Measurements from ENCODE around the gene PPP2R3C. TPM values are rescaled to one million over a fixed set of nuclear protein-coding genes. Genes with fewer than 3 reads are reported as not detected.

Gene PPP2R3C
- total RNA-seq: 10 to 100 TPM; 14.6 to 26.2 (median 21.1) TPM

GRCh38 chr14:35121887-35122695 lies at the start of gene PPP2R3C, which contains the start of gene PRORP:
Gene PPP2R3C, minus strand, starts transcription at chr14:35121990. Its CDS starts 31 bp downstream, at chr14:35121959.
Gene PRORP, plus strand, starts transcription at chr14:35122552. Its CDS starts 694 bp downstream, at chr14:35123246.
- Histone ChIP-seq H3K27ac (peak within 1 kb of the TSS; percentile 93 to 97 (median 96)), H3K4me3 (peak within 1 kb of the TSS; percentile 53 to 82 (median 71)), H3K36me3 (peaks cover 0 to 8% (median 0%) of the 10 kb centered on the region in 4 donors), H3K4me1 (peaks cover 17 to 37% (median 25%) of the 10 kb centered on the region in 4 donors), H3K27me3 (no peaks in the 10 kb centered on the region), H3K9me3 (no peaks in the 10 kb centered on the region)
- peak; percentile 96 for DNase-seq
- TF ChIP-seq POLR2AphosphoS5 (IDR thresholded peaks at IDR 0.05): peak; percentile 66 to 88
- TF ChIP-seq POLR2A (IDR thresholded peaks at IDR 0.05): peak in 2 of 4 donors; percentile 65 to 84
- TF ChIP-seq EP300 (IDR thresholded peaks at IDR 0.05): peak in 2 of 4 donors; percentile 28 to 34
- no peak for TF ChIP-seq CTCF (IDR thresholded peaks at IDR 0.05)
- WGBS, 2 donors: 0% methylated on average over 51 to 57 of the region's 57 CpGs
- peak; percentile 95 to 98 for ATAC-seq (ENCODE audit: low FRiP score in 2 of 2)

GRCh38 chr14:35167496-35167895 lies 45.7 kb upstream of the PPP2R3C start:
- DNase-seq: no peak
- no peak for TF ChIP-seq CTCF (IDR thresholded peaks at IDR 0.05)
- no peak for TF ChIP-seq POLR2A (IDR thresholded peaks at IDR 0.05)
- no peak for TF ChIP-seq EP300 (IDR thresholded peaks at IDR 0.05)
- TF ChIP-seq POLR2AphosphoS5 (IDR thresholded peaks at IDR 0.05): no peak
- 87 to 89% methylated on average over 3 of the region's 3 CpGs for WGBS, 2 donors

GRCh38 chr14:35164849-35165248 lies 43.1 kb upstream of the PPP2R3C start:
- no peak for DNase-seq
- WGBS, 2 donors: 68 to 75% methylated on average over 5 of the region's 5 CpGs
- H3K36me3 ChIP-seq: no peaks in the 10 kb centered on the region
- TF ChIP-seq POLR2AphosphoS5 (IDR thresholded peaks at IDR 0.05) (no peak), CTCF (IDR thresholded peaks at IDR 0.05) (no peak), EP300 (IDR thresholded peaks at IDR 0.05) (no peak), POLR2A (IDR thresholded peaks at IDR 0.05) (no peak)
- no peak for ATAC-seq (ENCODE audit: low FRiP score in 2 of 2)
- H3K27ac ChIP-seq: no peak overlapping the region
- H3K9me3 ChIP-seq: no peaks in the 10 kb centered on the region
- no peak overlapping the region for H3K4me3 ChIP-seq
- no peaks in the 10 kb centered on the region for H3K27me3 ChIP-seq
- H3K4me1 ChIP-seq: peaks cover 0 to 14% (median 5%) of the 10 kb centered on the region in 4 donors

More at GRCh38 chr14:35167496-35167895, 45.7 kb upstream of the PPP2R3C start:
- Histone ChIP-seq H3K9me3 (no peaks in the 10 kb centered on the region), H3K4me3 (no peak overlapping the region), H3K27ac (no peak overlapping the region), H3K4me1 (no peaks in the 10 kb centered on the region), H3K27me3 (no peaks in the 10 kb centered on the region), H3K36me3 (no peaks in the 10 kb centered on the region)
- no peak for ATAC-seq (ENCODE audit: low FRiP score in 2 of 2)

GRCh38 chr14:35163384-35163783 lies 41.6 kb upstream of the PPP2R3C start:
- no peak for TF ChIP-seq POLR2AphosphoS5 (IDR thresholded peaks at IDR 0.05)
- TF ChIP-seq CTCF (IDR thresholded peaks at IDR 0.05): no peak
- no peak for TF ChIP-seq EP300 (IDR thresholded peaks at IDR 0.05)
- no peak for TF ChIP-seq POLR2A (IDR thresholded peaks at IDR 0.05)
- Histone ChIP-seq H3K9me3 (no peaks in the 10 kb centered on the region), H3K4me3 (no peak overlapping the region), H3K27ac (no peak overlapping the region), H3K27me3 (no peaks in the 10 kb centered on the region), H3K4me1 (peaks cover 9 to 17% (median 12%) of the 10 kb centered on the region in 4 donors), H3K36me3 (peaks cover 0 to 7% (median 3%) of the 10 kb centered on the region in 4 donors)
- WGBS, 2 donors: 68 to 77% methylated on average over 1 of the region's 1 CpG
- ATAC-seq (ENCODE audit: low FRiP score in 2 of 2) (no peak), DNase-seq (no peak)

All from upper lobe of left lung (tissue), 6 donors.